GM12891 (cell line): ENCODE measurements around the gene ERICH6.
A peak's percentile ranks its signal among the peaks of the same experiment; 100 is the strongest.

Experiments used
- POLR2A ChIP-seq: IDR thresholded peaks from 2 replicates; pipeline ENCODE4 v1.6.1; 2011; ENCODE audit warnings: low read depth, low read length, control low read depth
- POLR2AphosphoS5 ChIP-seq: IDR thresholded peaks from 2 replicates; pipeline ENCODE4 v1.6.1; 2011; ENCODE audit warnings: low read depth, low read length, control low read depth
- SPI1 ChIP-seq: IDR thresholded peaks from 2 replicates; pipeline ENCODE4 v1.6.1; 2011; ENCODE audit warnings: low read depth, low read length, control low read depth
- TAF1 ChIP-seq: IDR thresholded peaks from 2 replicates; pipeline ENCODE4 v1.6.1; 2011; ENCODE audit warnings: low read depth, low read length, control low read depth

GRCh38 chr3:150739200-150739863 is 35.6 kb upstream of the ERICH6 start:
- TF ChIP-seq POLR2A (no peak), TAF1 (no peak), SPI1 (peak; percentile 77), POLR2AphosphoS5 (no peak)
